HL-60 (cell line): ENCODE data around the gene DNAH1.

Source experiments
- DNase-seq, 2 experiments: peaks; one replicate each; pipeline ENCODE4 v3.0.0-alpha.2; 2010 to 2020; ENCODE audit warnings: low read depth in 1 of 2, low spot score in 1 of 2
- H3K27ac ChIP-seq: fragments of 250-450 bp; sonication (Bioruptor Pico); replicated peaks from 2 replicates; pipeline ENCODE4 v1.5.1; 2020; ENCODE audit warnings: mild to moderate bottlenecking, moderate library complexity
- H3K27me3 ChIP-seq: fragments of 250-450 bp; sonication (Bioruptor Pico); 2 replicates; pipeline ENCODE4 v1.5.1; 2021; ENCODE audit warnings: mild to moderate bottlenecking, moderate library complexity; ENCODE audit not compliant: insufficient read depth, poor library complexity, severe bottlenecking
- H3K4me3 ChIP-seq: replicated peaks from 2 replicates; pipeline ENCODE4 v1.5.1; 2011; ENCODE audit warnings: mild to moderate bottlenecking, control low read depth, low read length; ENCODE audit not compliant: insufficient read depth
- CTCF ChIP-seq: IDR thresholded peaks from one replicate; pipeline ENCODE4 v1.5.1; 2011; ENCODE audit warnings: low read length, control low read depth, inconsistent platforms; ENCODE audit not compliant: insufficient read depth
- GABPA ChIP-seq: IDR thresholded peaks from 2 replicates; pipeline ENCODE4 v1.6.1; 2012; ENCODE audit warnings: low read depth
- POLR2AphosphoS5 ChIP-seq: IDR thresholded peaks from 2 replicates; pipeline ENCODE4 v1.6.1; 2012; ENCODE audit warnings: low read depth
- REST ChIP-seq: IDR thresholded peaks from 2 replicates; pipeline ENCODE4 v1.6.1; 2012; ENCODE audit warnings: low read depth; ENCODE audit not compliant: insufficient replicate concordance
- SPI1 ChIP-seq: IDR thresholded peaks from 2 replicates; pipeline ENCODE4 v1.6.1; 2012; ENCODE audit warnings: low read depth, mild to moderate bottlenecking, borderline replicate concordance

DNAH1 gene

GRCh38 chr3:52422669-52423068 lies 106.5 kb downstream of the DNAH1 start:
- Histone ChIP-seq H3K27ac (no peak overlapping the region), H3K4me3 (no peak overlapping the region), H3K27me3 (no peaks in the 10 kb centered on the region)
- no peak for DNase-seq
- no peak for TF ChIP-seq POLR2AphosphoS5
- TF ChIP-seq SPI1: no peak
- no peak for TF ChIP-seq REST
- no peak for TF ChIP-seq CTCF
- TF ChIP-seq GABPA: no peak

GRCh38 chr3:52423173-52423572 lies 107.1 kb downstream of the DNAH1 start:
- DNase-seq: no peak
- H3K27me3 ChIP-seq: no peaks in the 10 kb centered on the region
- H3K4me3 ChIP-seq: no peak overlapping the region
- H3K27ac ChIP-seq: no peak overlapping the region
- TF ChIP-seq REST (no peak), SPI1 (no peak), CTCF (no peak), GABPA (no peak), POLR2AphosphoS5 (no peak)

GRCh38 chr3:52428151-52429005 lies 112.3 kb downstream of the DNAH1 start:
- Histone ChIP-seq H3K27ac (no peak overlapping the region), H3K27me3 (no peaks in the 10 kb centered on the region), H3K4me3 (no peak overlapping the region)
- TF ChIP-seq REST (no peak), SPI1 (no peak), GABPA (no peak), POLR2AphosphoS5 (no peak), CTCF (peak; percentile 72)
- DNase-seq: peak; percentile 55 to 70
